Stomach (tissue), 9 donors: Measurements from ENCODE around the gene MOGAT2. TPM values are rescaled to one million over a fixed set of nuclear protein-coding genes. Genes with fewer than 3 reads are reported as not detected.

ENCODE experiments used
- DNase-seq, 2 donors: peaks; one replicate each; pipeline versions ENCODE4 v3.0.0 to v3.0.0-alpha.2; 2013 to 2019
- H3K27ac ChIP-seq, 5 donors: fragments of 200-600 bp in 4 of 5; sonication (generic) in 4 of 5; one replicate each; pipeline ENCODE4 v1.5.1; 2013 to 2019; ENCODE audit warnings: mild to moderate bottlenecking in 1 of 5, moderate library complexity in 1 of 5
- H3K27me3 ChIP-seq, 3 donors: fragments of 200-600 bp; sonication (generic); one replicate each; pipeline ENCODE4 v1.5.1; 2017 to 2019; ENCODE audit warnings: mixed run types in 1 of 3
- H3K36me3 ChIP-seq, 4 donors: fragments of 200-600 bp; sonication (generic); 1 replicate in 3 of 4; 2 replicates in 1 of 4; pipeline ENCODE4 v1.5.1; 2016 to 2019
- H3K4me1 ChIP-seq, 4 donors: fragments of 200-600 bp; sonication (generic); one replicate each; pipeline ENCODE4 v1.5.1; 2016 to 2019
- H3K4me3 ChIP-seq, 4 donors: fragments of 200-600 bp; sonication (generic) in 3 of 4; one replicate each; pipeline ENCODE4 v1.5.1; 2016 to 2019; ENCODE audit warnings: mild to moderate bottlenecking in 1 of 4
- H3K9me3 ChIP-seq, 4 donors: fragments of 200-600 bp; sonication (generic); one replicate each; pipeline ENCODE4 v1.5.1; 2016 to 2019
- EP300 ChIP-seq: sonication (generic); formaldehyde crosslinking; IDR thresholded peaks from one replicate; pipeline ENCODE4 v1.6.1; 2017; ENCODE audit warnings: antibody characterized with exemption
- POLR2A ChIP-seq, 4 donors: fragments of 450-650 bp; IDR thresholded peaks; one replicate each; pipeline ENCODE4 v1.6.1; 2016; ENCODE audit warnings: antibody characterized with exemption in 4 of 4, control low read depth in 2 of 4, mild to moderate bottlenecking in 1 of 4, moderate library complexity in 1 of 4
- POLR2AphosphoS5 ChIP-seq, 3 donors: sonication (generic); formaldehyde crosslinking; IDR thresholded peaks; one replicate each; pipeline ENCODE4 v1.6.1; 2016; ENCODE audit warnings: antibody characterized with exemption in 3 of 3
- WGBS, 5 donors: extraction: QIAGEN DNeasy Blood & Tissue Kit in 3 of 5; methylation state at CpG; one replicate each; pipeline versions ENCODE4 v1.1.5 to v1.1.7; 2013 to 2018; 5-methylcytosine and 5-hydroxymethylcytosine counted together
- intact Hi-C: fragments of 100-400 bp; cut with DNase I; formaldehyde crosslinking; loops from one replicate; pipeline ENCODE4 v1.15.1; 2023; ENCODE audit warnings: low total_unique reads
- polyA plus RNA-seq, 3 donors: library from polyadenylated mRNA; stranded (reverse); fragments of 200-250 nt; gene quantifications; one replicate each; pipeline ENCODE4 v1.2.3, GENCODE V29; 2013
- total RNA-seq, 5 donors: library from RNA; depleted of rRNA; stranded (reverse); fragments of >200 nt; gene quantifications; one replicate each; pipeline versions ENCODE4 v1.1.0 to v1.2.3, GENCODE V29; 2014 to 2016
- TF ChIP-seq, protein P1 (sequence below), 7 experiments: fragments of 450-650 bp in 4 of 7; fragments of 200-600 bp in 3 of 7; sonication (generic) in 3 of 7; IDR thresholded peaks; one replicate each; pipeline ENCODE4 v1.5.1; 2016 to 2019; ENCODE audit warnings: antibody characterized with exemption in 7 of 7, control low read depth in 2 of 7, mild to moderate bottlenecking in 1 of 7
- donor health status: healthy with polysubstance abuse.
- donor health status: Bipolar disorder and iron deficiency.
- donor health status: healthy.

The MOGAT2 gene
- total and polyA plus RNA-seq, 8 donors: 0.62 to 51.9 (median 1.3) TPM; not detected in 3

DNA sequence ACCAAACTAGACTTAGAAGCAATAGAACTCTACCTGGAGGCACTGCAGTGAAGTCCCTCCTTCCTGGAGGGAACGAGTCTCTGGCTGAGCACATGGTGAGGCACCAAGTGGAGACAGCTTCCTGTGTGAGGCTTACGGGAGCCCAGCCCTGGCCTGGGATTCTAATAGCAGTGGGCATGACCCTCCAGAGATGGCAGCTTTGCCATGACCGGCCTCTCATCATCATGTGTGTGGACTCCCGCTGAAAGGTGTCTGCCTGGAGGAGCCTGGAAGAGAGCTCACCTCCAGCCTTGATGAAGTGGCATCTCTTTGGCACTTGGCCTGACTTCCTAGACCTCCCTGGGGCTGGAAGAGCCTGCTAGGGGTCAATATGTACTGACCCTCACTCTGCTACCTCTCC lies 58.9 kb downstream of the MOGAT2 start:
- TF ChIP-seq EP300 (no peak), POLR2AphosphoS5 (IDR thresholded peaks at IDR 0.05) (no peak), POLR2A (IDR thresholded peaks at IDR 0.05) (no peak)
- TF ChIP-seq, protein P1, sequence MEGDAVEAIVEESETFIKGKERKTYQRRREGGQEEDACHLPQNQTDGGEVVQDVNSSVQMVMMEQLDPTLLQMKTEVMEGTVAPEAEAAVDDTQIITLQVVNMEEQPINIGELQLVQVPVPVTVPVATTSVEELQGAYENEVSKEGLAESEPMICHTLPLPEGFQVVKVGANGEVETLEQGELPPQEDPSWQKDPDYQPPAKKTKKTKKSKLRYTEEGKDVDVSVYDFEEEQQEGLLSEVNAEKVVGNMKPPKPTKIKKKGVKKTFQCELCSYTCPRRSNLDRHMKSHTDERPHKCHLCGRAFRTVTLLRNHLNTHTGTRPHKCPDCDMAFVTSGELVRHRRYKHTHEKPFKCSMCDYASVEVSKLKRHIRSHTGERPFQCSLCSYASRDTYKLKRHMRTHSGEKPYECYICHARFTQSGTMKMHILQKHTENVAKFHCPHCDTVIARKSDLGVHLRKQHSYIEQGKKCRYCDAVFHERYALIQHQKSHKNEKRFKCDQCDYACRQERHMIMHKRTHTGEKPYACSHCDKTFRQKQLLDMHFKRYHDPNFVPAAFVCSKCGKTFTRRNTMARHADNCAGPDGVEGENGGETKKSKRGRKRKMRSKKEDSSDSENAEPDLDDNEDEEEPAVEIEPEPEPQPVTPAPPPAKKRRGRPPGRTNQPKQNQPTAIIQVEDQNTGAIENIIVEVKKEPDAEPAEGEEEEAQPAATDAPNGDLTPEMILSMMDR (IDR thresholded peaks at IDR 0.05): no peak
- no peaks in the 10 kb centered on the region for H3K27me3 ChIP-seq
- no peak overlapping the region for H3K4me3 ChIP-seq
- H3K4me1 ChIP-seq: no peaks in the 10 kb centered on the region
- intact Hi-C loops: no loop called here
- no peaks in the 10 kb centered on the region for H3K9me3 ChIP-seq
- H3K36me3 ChIP-seq: no peaks in the 10 kb centered on the region
- H3K27ac ChIP-seq: no peak overlapping the region
- WGBS, 5 donors: 90 to 100% (median 95%) methylated on average over 3 to 4 of the region's 4 CpGs
- DNase-seq: no peak

DNA sequence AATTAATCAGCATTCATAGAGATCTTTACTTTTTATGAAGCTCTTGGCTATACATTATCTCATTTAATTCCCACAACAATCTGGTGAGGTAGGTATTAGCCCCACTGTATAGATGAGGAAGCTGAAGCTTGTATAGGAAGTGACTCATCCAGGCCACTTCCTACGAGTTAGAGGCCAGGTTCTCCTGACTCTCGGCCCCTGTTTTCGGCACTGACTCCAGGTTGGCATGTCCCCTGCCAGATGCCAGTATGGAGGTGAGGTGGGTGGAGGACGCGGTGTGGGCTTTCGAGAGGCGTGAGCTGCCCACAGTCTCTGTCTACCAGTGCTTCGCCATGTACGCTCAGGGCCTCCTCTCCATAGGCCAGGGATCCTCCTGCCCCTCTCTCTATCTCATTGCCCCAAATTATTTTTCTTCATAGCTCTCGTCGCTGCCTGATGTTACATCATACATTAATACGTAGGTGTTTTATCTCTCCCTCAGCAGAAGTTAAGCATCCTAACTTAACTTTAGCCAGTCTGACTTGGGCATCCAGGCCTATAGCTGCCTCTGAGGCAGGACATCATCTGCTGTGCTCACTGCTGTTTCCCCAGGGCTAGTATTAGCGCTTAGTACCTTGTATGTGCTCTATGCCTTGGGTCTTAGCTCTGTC lies 59.9 kb downstream of the MOGAT2 start:
- WGBS, 5 donors: 83 to 92% (median 91%) methylated on average over 13 of the region's 13 CpGs
- H3K36me3 ChIP-seq: no peaks in the 10 kb centered on the region
- no peaks in the 10 kb centered on the region for H3K27me3 ChIP-seq
- TF ChIP-seq EP300: no peak
- no peaks in the 10 kb centered on the region for H3K9me3 ChIP-seq
- H3K4me3 ChIP-seq: no peak overlapping the region
- intact Hi-C loops: no loop called here
- no peak for DNase-seq
- no peaks in the 10 kb centered on the region for H3K4me1 ChIP-seq
- peak overlapping the region in 2 of 5 donors; percentile 5 to 56 for H3K27ac ChIP-seq

DNA sequence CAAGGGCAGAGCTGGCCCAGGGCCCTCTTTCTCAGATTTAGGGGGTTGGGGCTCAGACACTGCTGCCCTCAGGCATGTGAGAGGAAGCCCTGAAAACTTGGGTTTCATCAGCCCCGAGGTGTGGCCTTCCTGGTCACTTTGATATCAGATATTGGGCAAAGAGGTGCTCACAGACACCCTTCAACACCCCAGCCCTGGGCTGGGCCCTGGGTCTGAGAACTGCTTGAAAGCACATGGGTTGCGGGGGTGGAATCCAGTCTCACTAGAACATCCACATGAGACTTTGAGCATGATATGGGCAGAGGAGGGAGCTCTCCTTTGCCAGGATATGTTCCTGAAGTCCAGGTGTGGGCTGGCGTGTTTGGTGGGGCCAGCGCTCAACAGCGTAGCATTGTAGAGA lies 61.3 kb downstream of the MOGAT2 start:
- Histone ChIP-seq H3K4me3 (no peak overlapping the region), H3K36me3 (no peaks in the 10 kb centered on the region), H3K27ac (no peak overlapping the region), H3K27me3 (no peaks in the 10 kb centered on the region), H3K4me1 (peaks cover 0 to 5% (median 0%) of the 10 kb centered on the region in 4 donors), H3K9me3 (no peaks in the 10 kb centered on the region)
- intact Hi-C loops: no loop called here
- WGBS, 5 donors: 82 to 94% (median 87%) methylated on average over 3 to 5 of the region's 5 CpGs
- TF ChIP-seq, protein P1 (IDR thresholded peaks at IDR 0.05): no peak
- TF ChIP-seq POLR2AphosphoS5 (IDR thresholded peaks at IDR 0.05) (no peak), POLR2A (IDR thresholded peaks at IDR 0.05) (no peak), EP300 (no peak)
- DNase-seq: no peak

DNA sequence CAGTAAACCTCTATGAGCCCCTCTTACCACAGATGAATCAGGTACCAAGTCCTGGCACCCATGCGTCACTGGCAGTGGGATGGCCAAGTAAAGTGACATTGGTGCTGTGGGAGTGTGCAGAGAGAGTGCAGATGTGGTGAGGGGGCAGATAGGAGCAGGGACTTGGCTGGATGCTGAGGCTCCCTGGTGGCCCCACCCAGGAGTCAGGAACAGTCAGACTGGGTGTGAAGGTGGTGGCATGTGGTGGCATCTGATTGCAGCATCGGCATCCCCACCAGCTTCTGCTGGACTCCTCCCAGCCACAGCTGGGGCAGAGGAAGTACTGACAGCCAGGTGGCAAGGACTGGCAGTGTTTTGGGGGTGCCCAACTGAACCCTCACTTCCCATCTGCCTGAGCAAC lies 62.3 kb downstream of the MOGAT2 start:
- H3K9me3 ChIP-seq: no peaks in the 10 kb centered on the region
- DNase-seq: no peak

More for the DNA sequence above, 62.3 kb downstream of the MOGAT2 start:
- Histone ChIP-seq H3K36me3 (no peaks in the 10 kb centered on the region), H3K4me1 (peaks cover 0 to 6% (median 0%) of the 10 kb centered on the region in 4 donors), H3K4me3 (no peak overlapping the region), H3K27me3 (no peaks in the 10 kb centered on the region), H3K27ac (no peak overlapping the region)
- intact Hi-C loops: no loop called here
- 58 to 90% (median 71%) methylated on average over 2 of the region's 2 CpGs for WGBS, 5 donors
- TF ChIP-seq POLR2AphosphoS5 (IDR thresholded peaks at IDR 0.05) (no peak), POLR2A (IDR thresholded peaks at IDR 0.05) (no peak), EP300 (no peak)
- TF ChIP-seq, protein P1 (IDR thresholded peaks at IDR 0.05): no peak
